Measurements from ENCODE around the gene NCAM1.

- TF ChIP-seq CTCF (conservative IDR thresholded peaks at IDR 0.05) (no peak), ZFX (IDR thresholded peaks at IDR 0.05) (no peak)
Observed at GRCh38 chr11:113240389-113240788, 279.2 kb downstream of the NCAM1 start.
